Measurements from ENCODE around the gene AGAP3.
"Not testable (repeated sequence)": the region's sequence is repeated elsewhere in the genome, so short reads cannot be mapped to it uniquely, and the experiment has no call there.

DNA sequence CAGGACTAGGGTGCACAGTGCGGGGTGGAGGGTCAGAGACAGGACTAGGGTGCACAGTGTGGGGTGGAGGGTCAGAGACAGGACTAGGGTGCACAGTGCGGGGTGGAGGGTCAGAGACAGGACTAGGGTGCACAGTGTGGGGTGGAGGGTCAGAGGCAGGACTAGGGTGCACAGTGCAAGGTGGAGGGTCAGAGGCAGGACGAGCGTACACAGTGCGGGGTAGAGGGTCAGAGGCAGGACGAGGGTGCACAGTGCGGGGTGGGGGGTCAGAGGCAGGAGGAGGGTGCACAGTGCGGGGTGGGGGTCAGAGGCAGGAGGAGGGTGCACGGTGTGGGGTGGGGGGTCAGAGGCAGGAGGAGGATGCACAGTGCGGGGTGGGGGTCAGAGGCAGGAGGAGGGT, 42.8 kb upstream of the AGAP3 start:
- TF ChIP-seq, protein P1, sequence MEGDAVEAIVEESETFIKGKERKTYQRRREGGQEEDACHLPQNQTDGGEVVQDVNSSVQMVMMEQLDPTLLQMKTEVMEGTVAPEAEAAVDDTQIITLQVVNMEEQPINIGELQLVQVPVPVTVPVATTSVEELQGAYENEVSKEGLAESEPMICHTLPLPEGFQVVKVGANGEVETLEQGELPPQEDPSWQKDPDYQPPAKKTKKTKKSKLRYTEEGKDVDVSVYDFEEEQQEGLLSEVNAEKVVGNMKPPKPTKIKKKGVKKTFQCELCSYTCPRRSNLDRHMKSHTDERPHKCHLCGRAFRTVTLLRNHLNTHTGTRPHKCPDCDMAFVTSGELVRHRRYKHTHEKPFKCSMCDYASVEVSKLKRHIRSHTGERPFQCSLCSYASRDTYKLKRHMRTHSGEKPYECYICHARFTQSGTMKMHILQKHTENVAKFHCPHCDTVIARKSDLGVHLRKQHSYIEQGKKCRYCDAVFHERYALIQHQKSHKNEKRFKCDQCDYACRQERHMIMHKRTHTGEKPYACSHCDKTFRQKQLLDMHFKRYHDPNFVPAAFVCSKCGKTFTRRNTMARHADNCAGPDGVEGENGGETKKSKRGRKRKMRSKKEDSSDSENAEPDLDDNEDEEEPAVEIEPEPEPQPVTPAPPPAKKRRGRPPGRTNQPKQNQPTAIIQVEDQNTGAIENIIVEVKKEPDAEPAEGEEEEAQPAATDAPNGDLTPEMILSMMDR (IDR thresholded peaks at IDR 0.05; ENCODE audit: borderline replicate concordance, extremely low read depth, low read length, poor library complexity, severe bottlenecking): not testable (repeated sequence)
- not testable (repeated sequence) for TF ChIP-seq EZH2 (IDR thresholded peaks at IDR 0.05; ENCODE audit: borderline replicate concordance, low read depth, low read length, severe bottlenecking)

Measured in DND-41 (cell line).